Hepatocyte (in vitro differentiated cells): Measurements from ENCODE around the gene HLA-DQB1.

Experiments used
- EZH2 ChIP-seq: fragments of 200-600 bp; sonication (generic); IDR thresholded peaks from 2 replicates; pipeline ENCODE4 v1.6.1; 2016; ENCODE audit warnings: antibody characterized with exemption, mild to moderate bottlenecking, borderline replicate concordance
- EZH2phosphoT487 ChIP-seq: fragments of 200-600 bp; sonication (generic); IDR thresholded peaks from one replicate; pipeline ENCODE4 v1.6.1; 2018; ENCODE audit warnings: antibody characterized with exemption, mild to moderate bottlenecking, low read depth, moderate library complexity; ENCODE audit not compliant: unreplicated experiment, severe bottlenecking

GRCh38 chr6:32684246-32684645 is 17.8 kb upstream of the HLA-DQB1 start:
- no peak for TF ChIP-seq EZH2phosphoT487
- no peak for TF ChIP-seq EZH2
